Stimulated activated CD4-positive, alpha-beta T cell treated with anti-CD3 and anti-CD28 coated beads, Interleukin-12 subunit alpha, Interleukin-12 subunit beta, amount 100 ng/mL, for 48 hours (primary cell): ENCODE results near the gene PNLDC1.
"Not testable (repeated sequence)": the region's sequence is repeated elsewhere in the genome, so short reads cannot be mapped to it uniquely, and the experiment has no call there.

Experiments used
- DNase-seq, 3 donors: peaks; one replicate each; pipeline ENCODE4 v3.0.0-alpha.2; 2020; ENCODE audit warnings: low read depth in 2 of 3, low spot score in 1 of 3

The PNLDC1 gene

GRCh38 chr6:159778131-159778530, 21.9 kb upstream of the PNLDC1 start:
- DNase-seq: no peak

DNA sequence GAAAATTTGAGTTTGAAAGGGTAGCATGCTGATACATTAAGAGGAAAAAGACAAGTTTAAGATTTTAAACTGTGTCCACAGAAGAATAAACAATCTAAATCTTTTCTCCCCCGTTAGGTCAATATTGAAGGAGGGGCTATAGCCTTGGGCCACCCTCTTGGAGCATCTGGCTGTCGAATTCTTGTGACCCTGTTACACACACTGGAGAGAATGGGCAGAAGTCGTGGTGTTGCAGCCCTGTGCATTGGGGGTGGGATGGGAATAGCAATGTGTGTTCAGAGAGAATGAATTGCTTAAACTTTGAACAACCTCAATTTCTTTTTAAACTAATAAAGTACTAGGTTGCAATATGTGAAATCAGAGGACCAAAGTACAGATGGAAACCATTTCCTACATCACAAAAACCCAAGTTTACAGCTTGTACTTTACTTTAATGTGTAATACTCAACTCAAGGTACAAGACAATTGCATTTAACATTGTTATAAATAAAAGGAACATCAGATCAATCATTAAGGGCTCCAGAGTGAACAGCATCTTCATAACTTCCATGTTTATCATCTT, 21.5 kb upstream of the PNLDC1 start:
- DNase-seq: no peak

DNA sequence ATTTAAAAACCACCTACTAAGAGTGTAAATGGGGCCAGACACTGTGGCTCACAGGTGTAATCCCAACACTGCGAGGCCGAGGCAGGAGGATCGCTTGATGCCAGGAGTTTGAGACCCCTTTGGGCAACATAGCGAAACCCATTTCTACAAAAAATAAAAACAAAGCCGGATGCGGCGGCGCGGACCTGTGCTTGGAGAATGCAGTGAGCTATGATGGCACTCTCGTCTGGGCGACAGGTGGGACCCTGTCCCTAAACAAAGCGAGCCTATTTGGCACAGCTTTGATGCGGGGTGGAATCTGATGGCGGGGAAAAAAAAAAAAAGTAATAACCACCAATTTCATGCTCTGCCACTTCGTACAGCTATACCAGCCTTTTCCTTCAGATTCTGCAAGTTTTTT, 11.8 kb upstream of the PNLDC1 start:
- no peak for DNase-seq

DNA sequence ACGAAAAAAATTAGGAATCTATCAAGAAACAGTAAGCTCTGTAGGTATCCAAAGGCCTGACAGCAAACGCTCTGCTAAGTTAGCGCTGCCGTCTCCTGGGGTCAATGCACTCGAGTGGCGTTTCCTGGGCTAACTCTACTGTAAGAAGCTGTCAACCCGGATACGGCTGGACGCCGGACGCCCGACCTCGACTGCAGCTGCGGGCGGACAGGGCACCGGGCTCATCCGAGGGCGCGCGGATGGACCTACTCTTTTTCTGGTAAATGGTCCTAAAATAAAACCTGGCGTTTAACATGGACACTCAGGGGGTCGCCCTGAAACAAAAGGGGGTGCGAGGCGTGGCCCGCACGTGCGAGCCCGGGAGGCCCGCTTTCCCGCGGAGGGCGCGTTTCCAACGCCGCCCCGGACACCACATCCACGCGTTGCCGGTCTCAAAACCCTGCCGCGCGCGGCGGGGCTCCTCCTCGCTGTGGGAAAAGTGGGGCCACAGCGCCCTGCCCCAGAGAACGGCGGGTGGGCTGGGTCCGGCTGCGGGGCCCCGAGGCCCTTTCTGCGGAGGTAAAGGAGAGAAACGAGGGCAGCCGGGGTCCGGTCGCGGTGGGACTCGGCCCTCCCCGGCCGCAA, 11.2 kb upstream of the PNLDC1 start:
- DNase-seq: peak in 1 of 3 donors; percentile 19

- DNase-seq: peak; percentile 97 to 99 (median 99)
Observed at GRCh38 chr6:159789377-159790148, 10.5 kb upstream of the PNLDC1 start, which contains the start of gene TCP1. TCP1 (minus strand) TSS chr6:159789602; CDS start chr6:159789468, 134 bp downstream.

- peak; percentile 73 to 86 (median 84) for DNase-seq
Observed at GRCh38 chr6:159790149-159790955, 9.7 kb upstream of the PNLDC1 start, which contains the start of gene MRPL18. MRPL18 (plus strand) TSS chr6:159790467; CDS start chr6:159790588, 121 bp downstream.

DNA sequence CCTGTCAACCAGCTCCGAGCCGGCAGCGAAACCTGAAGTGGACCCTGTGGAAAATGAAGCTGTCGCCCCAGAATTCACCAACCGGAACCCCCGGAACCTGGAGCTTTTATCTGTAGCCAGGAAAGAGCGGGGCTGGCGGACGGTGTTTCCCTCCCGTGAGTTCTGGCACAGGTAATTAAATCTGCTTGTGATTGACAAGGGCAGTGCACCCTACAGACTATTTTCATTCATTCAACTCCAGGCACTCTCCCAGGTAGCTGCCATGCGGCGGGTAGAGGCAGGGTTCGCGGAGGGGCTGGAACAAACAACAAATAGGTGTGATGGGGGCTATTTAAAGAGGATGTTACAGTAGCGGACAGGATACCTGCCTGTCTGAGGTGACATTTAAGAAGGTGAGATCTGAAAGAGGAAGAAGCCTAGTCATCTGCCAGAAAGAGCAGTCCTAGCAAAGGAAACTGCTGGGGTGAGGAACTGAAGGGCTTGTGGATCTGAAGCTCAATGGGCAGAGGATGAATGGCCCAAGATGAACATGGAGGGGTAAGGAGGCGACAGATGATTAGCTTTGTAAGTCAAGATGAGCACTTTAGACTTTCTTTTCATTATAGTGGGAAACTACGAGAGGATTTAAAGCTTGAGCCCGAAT, 9.0 kb upstream of the PNLDC1 start:
- DNase-seq: no peak

GRCh38 chr6:159794976-159795375, 5.1 kb upstream of the PNLDC1 start:
- DNase-seq: not testable (repeated sequence)

DNA sequence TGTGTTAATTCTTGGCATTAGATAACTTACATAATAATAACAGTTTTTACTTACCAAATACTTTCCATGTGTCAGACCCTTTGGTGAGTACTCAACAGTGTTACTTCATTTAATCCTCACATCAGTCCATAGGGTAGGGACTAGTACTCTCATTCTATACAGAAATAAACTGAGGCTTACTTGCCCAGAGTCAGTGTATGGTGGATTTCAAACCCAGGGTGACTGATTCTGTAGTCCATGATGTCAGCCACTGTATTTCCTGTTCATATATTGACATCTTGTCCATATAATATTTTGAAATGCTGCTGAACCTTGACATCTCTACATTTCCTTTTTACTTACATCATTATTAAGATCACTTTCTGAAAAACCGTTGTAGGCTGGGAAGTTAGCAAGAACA, 2.5 kb upstream of the PNLDC1 start:
- DNase-seq: no peak

GRCh38 chr6:159801935-159802334, 1.9 kb downstream of the PNLDC1 start:
- no peak for DNase-seq

- DNase-seq: no peak
Observed at GRCh38 chr6:159804504-159804903, 4.4 kb downstream of the PNLDC1 start.

- no peak for DNase-seq
Observed at GRCh38 chr6:159805440-159806020, 5.5 kb downstream of the PNLDC1 start.

GRCh38 chr6:159806021-159806458, 6.0 kb downstream of the PNLDC1 start:
- no peak for DNase-seq

GRCh38 chr6:159807150-159807858, 7.2 kb downstream of the PNLDC1 start:
- DNase-seq: no peak

GRCh38 chr6:159808647-159809046, 8.6 kb downstream of the PNLDC1 start:
- DNase-seq: no peak

DNA sequence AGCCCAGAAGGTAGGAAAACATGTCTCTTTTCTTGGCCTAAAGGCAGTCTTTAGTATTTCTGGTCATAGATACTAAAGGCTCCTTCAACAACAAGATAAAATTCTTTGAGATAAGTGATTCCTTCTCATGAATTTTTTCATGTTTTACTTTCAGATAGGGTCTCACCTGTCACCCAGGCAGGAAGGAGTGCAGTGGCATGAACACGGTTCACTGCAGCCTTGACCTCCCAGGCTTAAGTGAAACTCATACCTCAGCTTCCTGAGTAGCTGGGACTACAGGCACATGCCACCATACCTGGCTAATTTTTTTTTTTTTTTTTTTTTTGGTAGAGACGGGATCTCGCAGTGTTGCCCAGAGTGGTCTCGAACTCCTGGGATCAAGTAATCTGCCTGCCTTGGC, 9.1 kb downstream of the PNLDC1 start:
- DNase-seq: no peak

DNA sequence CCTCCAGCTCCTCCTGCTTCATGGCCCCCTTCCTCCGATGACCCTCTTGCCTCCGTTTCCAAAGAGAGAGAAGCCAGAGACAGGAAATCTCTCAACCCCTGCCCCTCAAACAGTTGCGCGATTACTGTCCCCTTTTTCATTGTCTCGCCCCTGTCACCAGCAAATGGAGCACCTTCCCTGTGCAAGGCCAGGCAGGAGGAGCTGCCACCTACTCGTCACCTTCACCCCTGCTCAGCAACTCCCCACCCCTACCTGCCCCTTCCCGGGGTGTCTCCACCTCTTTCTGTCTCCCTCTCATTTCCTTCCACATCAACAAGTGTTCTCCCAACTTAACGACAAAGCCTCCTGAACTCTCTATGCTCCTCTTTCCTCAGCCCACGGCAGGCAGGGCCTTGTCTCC, 13.7 kb downstream of the PNLDC1 start:
- no peak for DNase-seq

GRCh38 chr6:159815410-159815809, 15.3 kb downstream of the PNLDC1 start:
- no peak for DNase-seq

DNA sequence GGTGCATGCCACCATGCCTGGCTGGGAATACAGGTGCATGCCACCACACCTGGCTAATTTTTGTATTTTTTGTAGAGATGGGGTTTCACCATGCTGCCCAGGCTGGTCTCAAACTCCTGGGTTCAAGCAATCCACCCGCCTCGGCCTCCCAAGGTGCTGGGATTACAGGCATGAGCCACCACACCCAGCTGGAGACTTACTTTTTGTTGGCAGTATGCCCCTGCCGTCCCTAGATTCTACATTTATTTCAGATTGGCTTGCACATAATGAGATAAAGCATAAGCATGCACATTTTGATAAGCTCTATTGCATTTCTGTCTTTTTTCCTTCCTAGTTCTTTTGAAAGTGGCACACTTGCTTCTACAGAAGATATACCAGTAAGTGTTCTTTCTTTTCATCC, 16.7 kb downstream of the PNLDC1 start:
- not testable (repeated sequence) for DNase-seq
